K562 (cell line): ENCODE measurements around the gene CSF3. TPM values are rescaled to one million over a fixed set of nuclear protein-coding genes. Genes with fewer than 3 reads are reported as not detected.
A peak's percentile ranks its signal among the peaks of the same experiment; 100 is the strongest.

ENCODE experiments used
- ARID4B ChIP-seq: sonication (generic); formaldehyde crosslinking; IDR thresholded peaks from 2 replicates; pipeline ENCODE4 v1.8.0; 2022; ENCODE audit warnings: mild to moderate bottlenecking, missing genetic modification reagents
- BMI1 ChIP-seq: fragments of 150-350 bp; IDR thresholded peaks from 2 replicates; pipeline ENCODE4 v1.6.1; 2014; ENCODE audit warnings: low read length
- CAMTA2 ChIP-seq: fragments of 250-450 bp; sonication (Bioruptor Pico); conservative IDR thresholded peaks from 2 replicates; pipeline ENCODE4 v1.5.1; 2022
- COPS2 ChIP-seq: fragments of 450-650 bp; conservative IDR thresholded peaks from 2 replicates; pipeline ENCODE4 v1.6.1; 2016; ENCODE audit warnings: mild to moderate bottlenecking, moderate library complexity
- HDAC3 ChIP-seq: fragments of 450-650 bp; IDR thresholded peaks from 2 replicates; pipeline ENCODE4 v1.6.1; 2018; ENCODE audit warnings: borderline replicate concordance, mild to moderate bottlenecking, moderate library complexity; ENCODE audit not compliant: partially characterized antibody
- HLTF ChIP-seq: fragments of 450-650 bp; IDR thresholded peaks from 2 replicates; pipeline ENCODE4 v1.6.1; 2016
- MITF ChIP-seq: IDR thresholded peaks from 2 replicates; pipeline ENCODE4 v1.6.1; 2014; ENCODE audit warnings: antibody characterized with exemption
- MYNN ChIP-seq, 2 experiments: sonication (generic); formaldehyde crosslinking in 1 of 2; IDR thresholded peaks; 2 replicates each; pipeline versions ENCODE4 v1.5.0 to v1.6.1; 2016 to 2020; ENCODE audit warnings: antibody characterized with exemption in 1 of 2, missing genetic modification reagents in 1 of 2
- POLR2B ChIP-seq: fragments of 450-650 bp; IDR thresholded peaks from 2 replicates; pipeline ENCODE4 v1.6.1; 2018; ENCODE audit warnings: low read depth; ENCODE audit not compliant: partially characterized antibody
- RBFOX2 ChIP-seq: fragments of 200-400 bp; formaldehyde crosslinking; IDR thresholded peaks from 2 replicates; pipeline ENCODE4 v1.6.1; 2017; ENCODE audit warnings: low read depth, mild to moderate bottlenecking, low read length, moderate library complexity
- SETDB1 ChIP-seq: IDR thresholded peaks from one replicate; pipeline ENCODE4 v1.6.1; 2012; ENCODE audit warnings: low read length, control low read depth, inconsistent platforms
- SMARCA5 ChIP-seq: fragments of 450-650 bp; IDR thresholded peaks from 2 replicates; pipeline ENCODE4 v1.6.1; 2016
- SMARCB1 ChIP-seq: IDR thresholded peaks from 2 replicates; pipeline ENCODE4 v1.6.1; 2011; ENCODE audit warnings: improper control_type of control experiment, low read depth; ENCODE audit not compliant: insufficient read length
- STAT5A ChIP-seq: IDR thresholded peaks from 2 replicates; pipeline ENCODE4 v1.6.1; 2012; ENCODE audit warnings: low read length, inconsistent platforms, borderline replicate concordance
- TAF1 ChIP-seq: IDR thresholded peaks from 2 replicates; pipeline ENCODE4 v1.6.1; 2011; ENCODE audit warnings: mild to moderate bottlenecking, low read length, moderate library complexity; ENCODE audit not compliant: insufficient read depth, control insufficient read depth, severe bottlenecking; ENCODE audit errors: extremely low read depth
- TBP ChIP-seq: optimal IDR thresholded peaks from 2 replicates; pipeline ENCODE3; 2011; ENCODE audit warnings: low read depth, low read length, improper control_type of control experiment
- TGIF2 ChIP-seq: sonication (generic); formaldehyde crosslinking; IDR thresholded peaks from 2 replicates; pipeline ENCODE4 v1.8.1; 2022; ENCODE audit warnings: mild to moderate bottlenecking, missing genetic modification reagents, moderate library complexity
- TRIM25 ChIP-seq: fragments of 450-650 bp; IDR thresholded peaks from 2 replicates; pipeline ENCODE4 v1.7.0; 2016; ENCODE audit warnings: borderline replicate concordance
- WHSC1 ChIP-seq: IDR thresholded peaks from one replicate; pipeline ENCODE4 v1.6.1; 2012; ENCODE audit warnings: low read length, control low read depth, inconsistent platforms
- ZKSCAN8 ChIP-seq: fragments of 200-800 bp; sonication (Bioruptor generic); IDR thresholded peaks from 2 replicates; pipeline ENCODE4 v1.6.1; 2016; ENCODE audit warnings: missing genetic modification characterization, missing compliant biosample characterization
- ZNF354B ChIP-seq: fragments of 250-450 bp; sonication (Bioruptor Pico); IDR thresholded peaks from 2 replicates; pipeline ENCODE4 v1.4.0; 2020
- ZNF77 ChIP-seq: fragments of 250-450 bp; sonication (Bioruptor Pico); IDR thresholded peaks from 2 replicates; pipeline ENCODE4 v1.5.0; 2020
- polyA plus RNA-seq, 8 experiments: library from polyadenylated mRNA; depleted of rRNA in 4 of 8; stranded (reverse) in 5 of 8; unstranded in 3 of 8; fragments of >200 nt; fragmentation: Nextera tagmentation in 2 of 8; fragmentation: Illumina TruSeq in 1 of 8; extraction: Ambion mirVana in 2 of 8; extraction: Trizol in 1 of 8; gene quantifications; 2 replicates each; pipeline versions ENCODE4 v1.2.1 to v1.2.3, GENCODE V29; 2011 to 2014; ENCODE audit warnings: inconsistent platforms in 1 of 8, missing spikeins in 1 of 8
- total RNA-seq, 7 experiments: library from RNA; depleted of rRNA in 6 of 7; stranded (reverse); fragments of >200 nt in 6 of 7; fragmentation: Illumina TruSeq in 2 of 7; extraction: Trizol in 2 of 7; gene quantifications; 2 replicates each; pipeline versions ENCODE4 v1.2.1 to v1.2.3, GENCODE V29; 2011 to 2021; ENCODE audit warnings: low replicate concordance in 1 of 7

CSF3 gene
- total and polyA plus RNA-seq, 9 of the 15 experiments (the other 6 are each of a cell fraction or from before 2014, with no cell fraction given): 0.19 TPM; not detected in 8

- no peak for TF ChIP-seq ZNF354B
- 0 out of 2 replicates have a peak, but pooled peaks have one; percentile 11 for TF ChIP-seq MYNN (IDR thresholded peaks at IDR 0.05)
- no peak for TF ChIP-seq MYNN (CRISPR knock-in tag; IDR thresholded peaks at IDR 0.05)
- TF ChIP-seq POLR2B: peak; percentile 57
- no peak for TF ChIP-seq COPS2
- TF ChIP-seq HDAC3: no peak
- TF ChIP-seq HLTF: peak; percentile 50; the same call in 1 of the 2 replicates
- TF ChIP-seq TAF1: no peak
- no peak for TF ChIP-seq STAT5A
- peak; percentile 51; the same call in 1 of the 2 replicates for TF ChIP-seq TRIM25
- no peak for TF ChIP-seq ZNF77
- TF ChIP-seq ZKSCAN8 (CRISPR knock-in tag): no peak
- TF ChIP-seq BMI1: no peak
- peak; percentile 73; the same call in 1 of the 2 replicates for TF ChIP-seq SMARCA5
- no peak for TF ChIP-seq RBFOX2
- no peak for TF ChIP-seq WHSC1
- TF ChIP-seq SETDB1: no peak
- no peak for TF ChIP-seq TBP
- TF ChIP-seq TGIF2 (CRISPR knock-in tag): no peak
- TF ChIP-seq MITF: no peak
- TF ChIP-seq ARID4B (CRISPR knock-in tag): no peak
- TF ChIP-seq SMARCB1: no peak
- TF ChIP-seq CAMTA2: no peak
These were observed 35.3 kb upstream of the CSF3 start (continued) for GRCh38 chr17:39979893-39980350.
